SU-DHL-6 (cell line): ENCODE data around the gene C19orf81.

ENCODE experiments used
- H2AFZ ChIP-seq: fragments of 200-600 bp; sonication (generic); 2 replicates; pipeline ENCODE4 v1.6.1; 2014; ENCODE audit warnings: low read depth, mild to moderate bottlenecking, moderate library complexity, mixed read lengths, antibody characterized with exemption, low read length; ENCODE audit not compliant: severe bottlenecking
- H3F3A ChIP-seq: fragments of 200-600 bp; shearing (Covaris generic); 2 replicates; pipeline ENCODE4 v1.6.0; 2016; ENCODE audit warnings: antibody characterized with exemption, mild to moderate bottlenecking; ENCODE audit not compliant: insufficient read depth
- H3K27ac ChIP-seq: fragments of 200-600 bp; sonication (generic); 2 replicates; pipeline ENCODE4 v1.5.1; 2016; ENCODE audit warnings: low read depth, mild to moderate bottlenecking, low read length, moderate library complexity, mixed read lengths
- H3K27me3 ChIP-seq: fragments of 200-600 bp; sonication (generic), shearing (Covaris generic); 2 replicates; pipeline ENCODE4 v1.6.0; 2014; ENCODE audit warnings: mild to moderate bottlenecking, low read length
- H3K36me3 ChIP-seq: fragments of 200-600 bp; sonication (generic); 2 replicates; pipeline ENCODE4 v1.6.1; 2014; ENCODE audit warnings: mild to moderate bottlenecking, low read length, mixed read lengths
- H3K4me2 ChIP-seq: fragments of 300-600, 200-600 bp; shearing (Covaris generic), sonication (generic); 2 replicates; pipeline ENCODE4 v1.6.0; 2014; ENCODE audit warnings: low read length, low read depth, mild to moderate bottlenecking; ENCODE audit not compliant: poor library complexity, severe bottlenecking
- H3K4me3 ChIP-seq: fragments of 200-600 bp; sonication (generic); 2 replicates; pipeline ENCODE4 v1.5.1; 2014; ENCODE audit warnings: antibody characterized with exemption, low read length, mild to moderate bottlenecking, mixed read lengths; ENCODE audit not compliant: insufficient read depth, poor library complexity, severe bottlenecking
- H3K79me2 ChIP-seq: fragments of 200-600 bp; sonication (generic); 2 replicates; pipeline ENCODE4 v1.6.1; 2014; ENCODE audit warnings: mild to moderate bottlenecking, low read length, moderate library complexity; ENCODE audit not compliant: insufficient read depth
- H3K9ac ChIP-seq: fragments of 200-600 bp; sonication (generic); 2 replicates; pipeline ENCODE4 v1.7.0; 2014; ENCODE audit warnings: mild to moderate bottlenecking, low read length
- H3K9me2 ChIP-seq: fragments of 200-600 bp; sonication (generic); replicated peaks from 2 replicates; pipeline ENCODE4 v1.6.1; 2014; ENCODE audit warnings: low read length; ENCODE audit not compliant: insufficient read depth
- H3K9me3 ChIP-seq: fragments of 200-600 bp; sonication (generic); 2 replicates; pipeline ENCODE4 v1.6.1; 2014; ENCODE audit warnings: low read length, mixed read lengths; ENCODE audit not compliant: insufficient read depth
- H4K20me1 ChIP-seq: fragments of 200-600 bp; sonication (generic); 2 replicates; pipeline ENCODE4 v1.6.1; 2014; ENCODE audit warnings: low read depth, mild to moderate bottlenecking, antibody characterized with exemption, low read length, moderate library complexity, mixed read lengths
- EZH2phosphoT487 ChIP-seq: fragments of 200-600 bp; sonication (generic), shearing (Covaris generic); conservative IDR thresholded peaks from 2 replicates; pipeline ENCODE4 v1.6.1; 2018; ENCODE audit warnings: mild to moderate bottlenecking, antibody characterized with exemption, low read length, moderate library complexity, mixed read lengths
- TF ChIP-seq, protein P1 (sequence below): fragments of 200-600 bp; sonication (generic); IDR thresholded peaks from one replicate; pipeline ENCODE4 v1.5.1; 2017; ENCODE audit warnings: antibody characterized with exemption, mild to moderate bottlenecking, low read length, moderate library complexity; ENCODE audit not compliant: insufficient read depth, poor library complexity, severe bottlenecking

C19orf81 gene

DNA sequence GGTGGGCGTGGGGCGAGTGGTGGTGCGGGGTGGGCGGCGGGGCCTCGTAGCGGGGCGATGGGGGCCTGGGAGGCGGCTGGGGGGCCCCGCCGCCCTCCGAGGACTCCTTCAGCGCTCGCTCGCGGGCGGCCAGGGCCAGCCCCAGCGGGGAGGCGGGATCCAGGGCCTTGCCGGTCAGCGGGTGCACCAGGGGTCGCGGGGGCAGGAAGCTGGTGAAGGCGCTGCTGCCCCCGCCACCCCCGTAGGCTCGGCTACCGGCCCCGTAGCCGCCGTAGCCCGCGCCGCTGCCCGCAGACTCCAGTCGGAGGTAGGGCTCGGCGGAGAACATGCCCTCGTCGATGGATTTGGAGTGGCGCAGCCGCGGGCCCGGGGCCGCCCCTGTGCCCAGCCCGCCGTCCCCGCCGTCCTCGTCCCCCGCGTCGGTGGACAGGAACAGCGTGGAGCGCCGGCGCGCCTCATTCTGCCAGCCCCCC lies 18.6 kb downstream of the C19orf81 start:
- Histone ChIP-seq H3K9me2 (no peaks in the 10 kb centered on the region), H4K20me1 (no peaks in the 10 kb centered on the region), H3K9ac (no peak overlapping the region), H3K4me3 (no peak overlapping the region), H3K4me2 (no peak overlapping the region), H2AFZ (no peak overlapping the region), H3K27ac (no peak overlapping the region), H3K79me2 (no peaks in the 10 kb centered on the region), H3K36me3 (no peaks in the 10 kb centered on the region), H3K27me3 (no peaks in the 10 kb centered on the region), H3F3A (no peaks in the 10 kb centered on the region), H3K9me3 (no peaks in the 10 kb centered on the region)
- TF ChIP-seq EZH2phosphoT487: no peak
- TF ChIP-seq, protein P1, sequence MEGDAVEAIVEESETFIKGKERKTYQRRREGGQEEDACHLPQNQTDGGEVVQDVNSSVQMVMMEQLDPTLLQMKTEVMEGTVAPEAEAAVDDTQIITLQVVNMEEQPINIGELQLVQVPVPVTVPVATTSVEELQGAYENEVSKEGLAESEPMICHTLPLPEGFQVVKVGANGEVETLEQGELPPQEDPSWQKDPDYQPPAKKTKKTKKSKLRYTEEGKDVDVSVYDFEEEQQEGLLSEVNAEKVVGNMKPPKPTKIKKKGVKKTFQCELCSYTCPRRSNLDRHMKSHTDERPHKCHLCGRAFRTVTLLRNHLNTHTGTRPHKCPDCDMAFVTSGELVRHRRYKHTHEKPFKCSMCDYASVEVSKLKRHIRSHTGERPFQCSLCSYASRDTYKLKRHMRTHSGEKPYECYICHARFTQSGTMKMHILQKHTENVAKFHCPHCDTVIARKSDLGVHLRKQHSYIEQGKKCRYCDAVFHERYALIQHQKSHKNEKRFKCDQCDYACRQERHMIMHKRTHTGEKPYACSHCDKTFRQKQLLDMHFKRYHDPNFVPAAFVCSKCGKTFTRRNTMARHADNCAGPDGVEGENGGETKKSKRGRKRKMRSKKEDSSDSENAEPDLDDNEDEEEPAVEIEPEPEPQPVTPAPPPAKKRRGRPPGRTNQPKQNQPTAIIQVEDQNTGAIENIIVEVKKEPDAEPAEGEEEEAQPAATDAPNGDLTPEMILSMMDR: no peak

DNA sequence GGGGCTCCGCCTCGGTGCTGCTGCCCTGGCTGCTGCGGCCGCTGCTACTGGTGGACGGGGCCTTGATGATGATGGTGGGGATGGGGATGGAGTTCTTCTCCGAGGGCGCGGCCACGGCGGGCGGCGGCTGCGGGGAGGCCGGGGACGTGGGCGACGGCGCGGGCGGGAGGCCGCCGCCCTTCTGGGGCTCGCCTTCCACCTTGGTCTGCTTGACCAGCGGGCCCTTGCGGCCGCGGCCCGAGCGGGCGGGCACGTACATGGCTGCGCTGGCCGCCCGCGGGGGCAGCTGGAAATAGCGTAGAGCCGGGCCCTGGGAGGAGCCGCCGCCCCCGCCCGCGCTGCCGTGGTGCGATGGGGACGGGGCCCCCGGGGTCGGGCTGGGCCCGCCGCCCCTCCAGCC lies 19.2 kb downstream of the C19orf81 start:
- Histone ChIP-seq H3K4me3 (no peak overlapping the region), H3K27me3 (no peaks in the 10 kb centered on the region), H4K20me1 (no peaks in the 10 kb centered on the region), H3K9ac (no peak overlapping the region), H3K9me3 (no peaks in the 10 kb centered on the region), H3K4me2 (no peak overlapping the region), H2AFZ (no peak overlapping the region), H3K9me2 (no peaks in the 10 kb centered on the region), H3K79me2 (no peaks in the 10 kb centered on the region), H3K27ac (no peak overlapping the region), H3K36me3 (no peaks in the 10 kb centered on the region), H3F3A (no peaks in the 10 kb centered on the region)
- TF ChIP-seq EZH2phosphoT487: no peak
- TF ChIP-seq, protein P1: no peak

DNA sequence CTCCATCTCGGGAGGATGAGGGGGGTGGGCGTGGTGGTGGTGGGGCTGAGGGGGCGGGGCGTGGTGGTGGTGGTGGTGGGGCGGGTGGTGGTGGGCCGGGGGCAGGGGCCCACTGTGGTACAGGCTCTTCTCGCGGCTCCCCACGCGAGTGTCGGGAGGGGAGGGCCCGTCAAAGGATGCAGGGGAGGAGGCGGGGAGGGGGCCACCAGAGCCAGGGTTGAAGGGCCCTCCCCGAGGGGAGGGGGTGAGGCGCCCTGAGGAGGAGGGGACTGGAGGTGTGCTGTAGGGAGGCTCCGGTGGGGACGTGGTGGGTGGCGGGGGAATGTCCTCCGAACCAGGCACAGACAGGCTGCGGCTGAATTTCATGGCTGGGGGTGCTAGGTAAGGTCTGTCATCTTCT lies 19.6 kb downstream of the C19orf81 start:
- H3K27ac ChIP-seq: no peak overlapping the region
- no peaks in the 10 kb centered on the region for H3F3A ChIP-seq
- H2AFZ ChIP-seq: no peak overlapping the region
- no peak overlapping the region for H3K4me2 ChIP-seq
- no peaks in the 10 kb centered on the region for H3K27me3 ChIP-seq
- no peak for TF ChIP-seq EZH2phosphoT487
- TF ChIP-seq, protein P1: no peak
- H3K36me3 ChIP-seq: no peaks in the 10 kb centered on the region
- H4K20me1 ChIP-seq: no peaks in the 10 kb centered on the region
- H3K4me3 ChIP-seq: no peak overlapping the region
- no peaks in the 10 kb centered on the region for H3K79me2 ChIP-seq
- H3K9me2 ChIP-seq: no peaks in the 10 kb centered on the region
- H3K9me3 ChIP-seq: no peaks in the 10 kb centered on the region
- H3K9ac ChIP-seq: no peak overlapping the region
